Heart right ventricle (tissue), 16 donors: ENCODE results near the gene CEP104. TPM values are rescaled to one million over a fixed set of nuclear protein-coding genes. Genes with fewer than 3 reads are reported as not detected.

Source experiments
- ATAC-seq, 8 donors: fragments of 200-7000 bp; cut with Tn5 transposase; one replicate each; pipeline ENCODE4 v1.9.1; 2020; ENCODE audit warnings: mild to moderate bottlenecking in 8 of 8, moderate library complexity in 8 of 8, moderate number of reproducible peaks in 1 of 8
- DNase-seq, 2 donors: peaks; one replicate each; pipeline ENCODE4 v3.0.0-alpha.2; 2020
- H3K27ac ChIP-seq, 10 donors: fragments of 200-600 bp; sonication (generic) in 2 of 10; one replicate each; pipeline versions ENCODE4 v1.5.0 to v1.8.0; 2020 to 2022; ENCODE audit warnings: mild to moderate bottlenecking in 3 of 10
- H3K27me3 ChIP-seq, 7 donors: fragments of 200-600 bp; one replicate each; pipeline ENCODE4 v1.8.0; 2021 to 2022; ENCODE audit warnings: mild to moderate bottlenecking in 2 of 7
- H3K36me3 ChIP-seq, 9 donors: fragments of 200-600 bp; sonication (generic) in 1 of 9; one replicate each; pipeline versions ENCODE4 v1.5.0 to v1.8.0; 2020 to 2022; ENCODE audit warnings: mild to moderate bottlenecking in 2 of 9
- H3K4me1 ChIP-seq, 9 donors: fragments of 200-600 bp; sonication (generic) in 1 of 9; one replicate each; pipeline versions ENCODE4 v1.5.0 to v1.8.0; 2020 to 2022; ENCODE audit warnings: mild to moderate bottlenecking in 4 of 9
- H3K4me3 ChIP-seq, 10 donors: fragments of 200-600 bp; sonication (generic) in 2 of 10; one replicate each; pipeline versions ENCODE4 v1.5.0 to v1.8.0; 2020 to 2022; ENCODE audit warnings: mild to moderate bottlenecking in 7 of 10, moderate library complexity in 2 of 10
- H3K9me3 ChIP-seq, 11 donors: fragments of 200-600 bp in 10 of 11; sonication (generic) in 2 of 11; one replicate each; pipeline versions ENCODE4 v1.5.0 to v1.8.0; 2013 to 2022; ENCODE audit warnings: mild to moderate bottlenecking in 2 of 11, control low read depth in 1 of 11, moderate library complexity in 1 of 11
- CTCF ChIP-seq, 9 donors: fragments of 200-600 bp; sonication (generic) in 2 of 9; IDR thresholded peaks; one replicate each; pipeline versions ENCODE4 v1.5.0 to v1.8.0; 2021 to 2022; ENCODE audit warnings: antibody characterized with exemption in 9 of 9, mild to moderate bottlenecking in 5 of 9, moderate library complexity in 1 of 9
- WGBS, 2 donors: extraction: QIAGEN DNeasy Blood & Tissue Kit; methylation state at CpG; one replicate each; pipeline ENCODE4 v1.1.7; 2013; ENCODE audit warnings: inconsistent platforms in 1 of 2; 5-methylcytosine and 5-hydroxymethylcytosine counted together
- intact Hi-C, 10 donors: fragments of 100-400 bp; cut with DNase I; formaldehyde crosslinking; loops; one replicate each; pipeline versions ENCODE4 v1.11.1 to v1.14.2; 2022
- polyA plus RNA-seq, 2 donors: library from polyadenylated mRNA; stranded (reverse); fragments of 200-250 nt; gene quantifications; one replicate each; pipeline ENCODE4 v1.2.3, GENCODE V29; 2013
- total RNA-seq, 10 donors: library from RNA; stranded (reverse); fragmentation: NEBNext Ultra II Directional in 3 of 10; extraction: Animal tissue kit (Norgen Biotek cat#: 25700) in 3 of 10; gene quantifications; one replicate each; pipeline versions ENCODE4 v1.2.1 to v1.2.4, GENCODE V29; 2021 to 2023
- donor health status: Arrhythmogenic right ventricular cardiomyopathy.
- donor health status: ischemic (EF 13 %, LVEDD 7.1; RV severe dilation, severe dysfunction).
- donor health status: healthy with polysubstance abuse.
- donor health status: DM: no; HTN: yes; CAD: no.
- donor health status: DM: no; HTN: no; CAD: no.
- donor health status: ischemic (EF 25% LVEDD 6.9; RV normal size, moderate dysfunction).
- donor health status: ischemic (EF 25% LVEDD 5.7; RV mildly dilated, moderate dysfunction).
- donor health status: healthy.
- donor health status: DM: yes; HTN: yes; CAD: no.
- donor health status: Ischemic cardiomyopathy.
- donor health status: ischemic (EF 35%, LVEDD 5.7; RV mildly dilated, moderate dysfunction).
- donor health status: nonischemic (EF 11% LVEDD 7.7; RV severe dilation, severe dysfunction).
- donor health status: DM: yes; HTN: yes; CAD: no.
- donor health status: PGD.
- donor health status: ischemic (EF 29% LVEDD 5.4; RV normal size, mild dysfunction).
- donor health status: nonischemic (EF 23%, LVEDD 6.1; RV moderate dilation, normal function).

The CEP104 gene
- total and polyA plus RNA-seq, 12 donors = 4.9 to 42.9 (median 27.2) TPM

- no peak for DNase-seq
- no peak for ATAC-seq
- Histone ChIP-seq H3K4me3 (no peak overlapping the region), H3K27me3 (no peaks in the 10 kb centered on the region), H3K36me3 (peaks cover 0 to 52% (median 32%) of the 10 kb centered on the region in 9 donors), H3K9me3 (no peaks in the 10 kb centered on the region), H3K27ac (no peak overlapping the region), H3K4me1 (peaks cover 6 to 18% (median 13%) of the 10 kb centered on the region in 9 donors)
- WGBS, 2 donors = 89 to 90% methylated on average over 12 of the region's 12 CpGs
- intact Hi-C loops = no loop called here
- no peak for TF ChIP-seq CTCF (IDR thresholded peaks at IDR 0.05)
Measured at GRCh38 chr1:3852091-3852490, 4.9 kb downstream of the CEP104 start.

GRCh38 chr1:3851292-3851691 lies 5.7 kb downstream of the CEP104 start:
- 87 to 91% methylated on average over 6 of the region's 6 CpGs for WGBS, 2 donors
- Histone ChIP-seq H3K27ac (no peak overlapping the region), H3K4me1 (peaks cover 6 to 16% (median 11%) of the 10 kb centered on the region in 9 donors), H3K9me3 (no peaks in the 10 kb centered on the region), H3K4me3 (no peak overlapping the region), H3K27me3 (no peaks in the 10 kb centered on the region), H3K36me3 (peaks cover 0 to 60% (median 35%) of the 10 kb centered on the region in 9 donors)
- ATAC-seq = no peak
- TF ChIP-seq CTCF (IDR thresholded peaks at IDR 0.05) = no peak
- intact Hi-C loops = no loop called here
- DNase-seq = no peak

- H3K4me1 ChIP-seq = peaks cover 3 to 12% (median 7%) of the 10 kb centered on the region in 9 donors
- intact Hi-C loops = no loop called here
- no peaks in the 10 kb centered on the region for H3K9me3 ChIP-seq
- H3K27ac ChIP-seq = no peak overlapping the region
- H3K4me3 ChIP-seq = no peak overlapping the region
- no peak for TF ChIP-seq CTCF (IDR thresholded peaks at IDR 0.05)
- H3K27me3 ChIP-seq = no peaks in the 10 kb centered on the region
- ATAC-seq (no peak), DNase-seq (no peak)
- H3K36me3 ChIP-seq = peaks cover 0 to 65% (median 35%) of the 10 kb centered on the region in 9 donors
- WGBS, 2 donors = 88% methylated on average over 12 of the region's 12 CpGs
Measured at GRCh38 chr1:3850857-3851256, 6.2 kb downstream of the CEP104 start.

GRCh38 chr1:3847081-3847480 lies 9.9 kb downstream of the CEP104 start:
- DNase-seq = no peak
- no peak overlapping the region for H3K4me3 ChIP-seq
- intact Hi-C loops = no loop called here

More at GRCh38 chr1:3847081-3847480, 9.9 kb downstream of the CEP104 start:
- Histone ChIP-seq H3K9me3 (no peaks in the 10 kb centered on the region), H3K27ac (no peak overlapping the region), H3K27me3 (no peaks in the 10 kb centered on the region), H3K4me1 (no peaks in the 10 kb centered on the region), H3K36me3 (peaks cover 4 to 97% (median 53%) of the 10 kb centered on the region in 9 donors)
- no peak for TF ChIP-seq CTCF (IDR thresholded peaks at IDR 0.05)
- no peak for ATAC-seq
- WGBS, 2 donors = 72 to 83% methylated on average over 6 of the region's 6 CpGs
